Measurements from ENCODE around the gene SOX6. TPM values are rescaled to one million over a fixed set of nuclear protein-coding genes. Genes with fewer than 3 reads are reported as not detected.

Gene SOX6
- total RNA-seq, 1 experiment from 2014 or later: not detected

DNA sequence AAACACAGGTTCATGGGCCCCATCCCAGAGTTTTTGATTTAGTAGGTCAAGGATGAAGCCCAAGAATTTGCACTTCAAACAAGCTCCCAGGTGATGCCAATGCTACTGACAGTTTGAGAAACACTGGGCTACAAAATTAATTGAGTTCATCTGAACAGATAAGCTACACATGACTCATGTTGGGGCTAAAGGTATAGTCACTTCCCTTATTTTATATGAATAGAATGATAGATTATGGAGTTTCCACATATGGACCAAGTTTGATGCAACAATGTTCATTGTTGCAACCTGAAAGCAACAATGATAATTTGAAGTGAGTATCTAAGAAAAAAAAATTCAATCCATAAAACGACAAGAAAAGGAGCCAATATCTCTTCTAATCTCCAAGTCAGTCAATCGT lies 54.9 kb downstream of the SOX6 start:
- H3K4me1 ChIP-seq (ENCODE audit: insufficient read depth, low read length): no peaks in the 10 kb centered on the region
- H3K27ac ChIP-seq (ENCODE audit: insufficient read length, low read depth, low read length): no peak overlapping the region
- no peak overlapping the region for H2BK5ac ChIP-seq (ENCODE audit: insufficient read length, low read length)
- no peak overlapping the region for H3K9ac ChIP-seq (ENCODE audit: extremely low read depth, insufficient read length, low read length)
- H3K9me3 ChIP-seq (ENCODE audit: control insufficient read depth, low read depth, low read length): no peaks in the 10 kb centered on the region
- WGBS (ENCODE audit: extremely low coverage, insufficient read length, low lambda C conversion rate): no CpG with 5 or more reads among the region's 2 CpGs
- no peak overlapping the region for H3K18ac ChIP-seq (ENCODE audit: insufficient read length, low read depth, low read length)
- no peaks in the 10 kb centered on the region for H3K79me2 ChIP-seq (ENCODE audit: insufficient read depth, low read length)
- no peak overlapping the region for H3K4me2 ChIP-seq (ENCODE audit: insufficient read depth, insufficient read length, low read length)
- H3K14ac ChIP-seq (ENCODE audit: insufficient read depth, low read length): no peak overlapping the region
- no peak overlapping the region for H2BK120ac ChIP-seq (ENCODE audit: low read depth, low read length, poor library complexity, severe bottlenecking)
- H3K56ac ChIP-seq (ENCODE audit: insufficient read length, low read depth, low read length): no peak overlapping the region
- no peaks in the 10 kb centered on the region for H3K79me1 ChIP-seq (ENCODE audit: insufficient read depth, low read depth, low read length, poor library complexity, severe bottlenecking)
- H3K27me3 Mint-ChIP-seq (ENCODE audit: low read depth): peaks cover 9% of the 10 kb centered on the region
- H3K27me3 ChIP-seq (ENCODE audit: insufficient read depth, low read length): no peaks in the 10 kb centered on the region
- H2BK15ac ChIP-seq (ENCODE audit: low read depth, low read length): no peak overlapping the region
- H2BK12ac ChIP-seq (ENCODE audit: insufficient read length, low read depth, low read length): no peak overlapping the region
- no peaks in the 10 kb centered on the region for H3K9me3 Mint-ChIP-seq
- no peak overlapping the region for H2BK20ac ChIP-seq (ENCODE audit: low read depth, low read length, poor library complexity, severe bottlenecking)
- no peak for DNase-seq
- H3K4ac ChIP-seq (ENCODE audit: low read depth, low read length): no peak overlapping the region
- H4K20me1 ChIP-seq (ENCODE audit: control insufficient read depth, insufficient read depth, insufficient read length): no peaks in the 10 kb centered on the region
- no peak overlapping the region for H2AFZ ChIP-seq (ENCODE audit: low read length)
- no peak overlapping the region for H3K27ac Mint-ChIP-seq
- no peaks in the 10 kb centered on the region for H3K23me2 ChIP-seq (ENCODE audit: insufficient read length, low read depth, low read length, poor library complexity, severe bottlenecking)
- TF ChIP-seq, protein P1, sequence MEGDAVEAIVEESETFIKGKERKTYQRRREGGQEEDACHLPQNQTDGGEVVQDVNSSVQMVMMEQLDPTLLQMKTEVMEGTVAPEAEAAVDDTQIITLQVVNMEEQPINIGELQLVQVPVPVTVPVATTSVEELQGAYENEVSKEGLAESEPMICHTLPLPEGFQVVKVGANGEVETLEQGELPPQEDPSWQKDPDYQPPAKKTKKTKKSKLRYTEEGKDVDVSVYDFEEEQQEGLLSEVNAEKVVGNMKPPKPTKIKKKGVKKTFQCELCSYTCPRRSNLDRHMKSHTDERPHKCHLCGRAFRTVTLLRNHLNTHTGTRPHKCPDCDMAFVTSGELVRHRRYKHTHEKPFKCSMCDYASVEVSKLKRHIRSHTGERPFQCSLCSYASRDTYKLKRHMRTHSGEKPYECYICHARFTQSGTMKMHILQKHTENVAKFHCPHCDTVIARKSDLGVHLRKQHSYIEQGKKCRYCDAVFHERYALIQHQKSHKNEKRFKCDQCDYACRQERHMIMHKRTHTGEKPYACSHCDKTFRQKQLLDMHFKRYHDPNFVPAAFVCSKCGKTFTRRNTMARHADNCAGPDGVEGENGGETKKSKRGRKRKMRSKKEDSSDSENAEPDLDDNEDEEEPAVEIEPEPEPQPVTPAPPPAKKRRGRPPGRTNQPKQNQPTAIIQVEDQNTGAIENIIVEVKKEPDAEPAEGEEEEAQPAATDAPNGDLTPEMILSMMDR (conservative IDR thresholded peaks at IDR 0.05): no peak
- H3K23ac ChIP-seq (ENCODE audit: insufficient read length, low read depth, low read length): no peak overlapping the region
- H3K4me3 Mint-ChIP-seq: no peak overlapping the region
- H4K8ac ChIP-seq (replicated peaks; ENCODE audit: insufficient read length, low read depth, low read length): no peak overlapping the region
- no peaks in the 10 kb centered on the region for H3K4me1 Mint-ChIP-seq
- no peak overlapping the region for H4K91ac ChIP-seq (ENCODE audit: insufficient read length, low read depth, low read length)
- no peak overlapping the region for H3T11ph ChIP-seq (ENCODE audit: low read length)
- H3K36me3 Mint-ChIP-seq (ENCODE audit: insufficient read depth in 1 of 3, low read depth in 3 of 3): no peaks in the 10 kb centered on the region
- H2AK5ac ChIP-seq (ENCODE audit: insufficient read length, low read length): no peak overlapping the region
- H4K5ac ChIP-seq (ENCODE audit: insufficient read length, low read depth, low read length): no peak overlapping the region
